SKM-1 treated with dmso at 0.1 percent for 144 hours (cell line): ENCODE measurements around the gene CCDC69.
"Not testable (repeated sequence)": the region's sequence is repeated elsewhere in the genome, so short reads cannot be mapped to it uniquely, and the experiment has no call there.

Experiments
- DNase-seq: peaks from one replicate; lab custom pipeline; 2025; ENCODE audit not compliant: unreplicated experiment; lab: John Stamatoyannopoulos, UW

The CCDC69 gene

DNA sequence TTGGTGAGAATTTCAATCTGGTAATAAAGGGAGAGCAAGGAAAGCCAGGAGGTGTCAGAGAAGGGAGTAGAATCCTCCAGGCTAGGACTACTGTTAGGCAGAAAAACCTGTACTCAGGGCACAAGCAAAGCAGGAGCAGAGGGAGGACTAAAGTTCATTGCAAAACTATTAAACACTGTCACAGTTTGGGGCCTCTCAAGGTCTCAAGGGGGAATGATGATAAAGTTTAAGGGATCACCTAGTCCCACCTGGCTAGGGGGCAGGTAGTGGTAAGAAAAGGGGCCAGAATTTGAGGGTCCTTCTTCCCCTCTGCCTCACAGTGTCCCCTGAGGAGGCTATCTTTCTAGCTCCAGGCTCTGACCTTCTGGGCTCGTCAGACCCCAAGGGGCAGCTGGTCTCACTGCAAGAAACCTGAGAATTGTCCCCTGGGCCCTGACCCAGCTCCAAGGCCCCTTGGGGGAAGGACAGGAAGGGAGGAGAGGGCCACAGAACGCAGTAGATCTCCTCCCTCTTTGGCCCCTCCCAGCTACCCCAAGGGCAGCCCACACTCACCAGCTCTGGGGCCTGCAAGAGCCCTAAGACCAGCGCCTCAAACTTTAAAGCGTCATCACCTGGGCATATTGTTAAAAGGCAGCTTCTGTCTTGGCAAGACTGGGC lies 974 bp downstream of the CCDC69 start:
- no peak for DNase-seq

DNA sequence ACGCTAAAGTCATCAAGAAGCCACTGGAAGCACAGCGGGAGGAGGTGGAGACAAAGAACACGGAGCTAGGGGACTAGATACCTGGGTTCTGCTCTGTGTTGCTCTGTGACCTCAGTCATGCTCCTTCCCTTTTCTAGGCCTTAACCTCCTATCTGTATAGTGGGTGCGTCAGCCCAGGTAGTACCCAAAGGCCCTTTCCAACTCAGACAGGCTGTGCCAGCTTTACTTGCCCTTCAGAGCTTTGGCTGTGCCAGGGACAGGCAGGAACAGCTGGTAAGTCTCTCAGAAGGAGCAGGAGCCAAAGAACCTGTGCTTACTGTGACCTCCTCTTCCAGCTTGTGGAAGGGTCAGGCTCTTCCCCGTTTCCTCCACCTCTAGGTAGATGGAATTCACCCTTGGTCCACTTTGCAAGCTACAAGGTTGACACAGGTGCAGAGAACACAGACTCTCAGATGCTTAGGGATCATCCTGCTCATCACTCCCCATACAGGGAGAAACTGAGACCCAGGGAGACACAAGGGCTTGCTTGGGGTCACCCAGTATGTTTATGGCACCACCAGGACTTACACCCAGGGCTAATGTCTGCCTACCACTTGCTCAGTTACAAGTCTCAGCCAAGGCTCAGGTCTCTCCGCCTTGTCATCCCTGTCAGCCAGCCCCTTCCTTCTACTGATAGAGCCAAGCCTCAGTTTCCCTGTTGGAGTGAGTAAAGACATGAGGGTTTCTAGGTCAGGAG lies 1.7 kb downstream of the CCDC69 start:
- DNase-seq, result no peak

DNA sequence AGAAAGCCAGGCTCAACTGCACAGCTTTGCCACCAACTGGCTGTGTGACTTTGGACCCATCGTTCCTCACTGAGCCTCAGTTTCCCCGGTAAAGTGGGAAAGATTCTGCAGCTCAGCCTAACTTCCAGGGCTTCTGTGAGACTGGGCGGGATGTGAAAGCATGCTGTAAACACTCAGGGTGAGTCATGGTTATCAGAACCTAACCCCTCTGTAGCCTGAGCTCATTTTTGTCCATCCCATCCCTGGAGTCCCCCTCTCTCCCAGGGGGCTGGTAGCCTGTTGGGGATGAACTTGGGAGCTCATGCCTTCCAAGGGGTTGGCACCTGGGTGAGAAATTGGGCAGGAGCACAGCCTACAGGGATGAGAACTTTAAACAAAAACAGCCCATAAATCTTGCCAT lies 2.3 kb downstream of the CCDC69 start:
- DNase-seq, result no peak

DNA sequence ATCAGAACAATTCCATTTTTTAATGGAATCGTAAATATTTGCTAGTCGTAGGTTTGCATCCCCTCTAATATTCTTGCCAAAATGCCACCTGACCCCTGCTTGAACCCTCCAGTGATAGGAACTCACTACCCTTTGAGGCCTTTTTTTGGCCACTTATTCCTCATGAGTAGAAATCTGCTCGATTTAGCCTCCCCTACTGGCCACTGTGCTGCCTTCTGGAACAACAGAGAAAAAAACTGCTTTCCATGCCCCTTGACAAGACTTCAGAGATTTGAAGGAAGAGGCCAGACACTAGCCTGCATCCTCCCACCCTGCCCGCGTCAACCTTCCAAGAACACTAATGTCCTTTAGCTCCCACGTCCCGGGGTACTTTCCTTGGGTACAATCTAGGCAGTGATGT lies 4.1 kb downstream of the CCDC69 start:
- no peak for DNase-seq

- no peak for DNase-seq
Observed at GRCh38 chr5:151219138-151219537, 4.8 kb downstream of the CCDC69 start.

DNA sequence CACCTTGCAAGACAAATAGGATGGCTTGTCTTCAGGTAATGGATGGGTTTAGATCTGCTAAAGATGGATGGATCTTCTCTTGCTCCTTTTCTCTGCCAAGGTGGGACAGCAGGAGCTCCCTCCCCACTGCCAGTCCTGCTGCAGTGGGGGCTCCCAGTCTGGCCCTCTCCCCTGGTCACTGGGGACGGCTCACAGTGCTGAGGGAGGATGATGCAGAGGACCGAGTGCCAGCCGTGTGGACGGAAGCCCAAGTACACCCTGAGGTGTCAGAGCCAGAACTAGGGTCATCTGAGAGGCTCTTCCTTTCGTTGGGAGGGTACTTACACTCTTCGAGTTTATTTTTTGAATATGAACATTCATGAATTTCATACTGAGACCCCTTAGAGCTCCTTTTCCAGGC lies 5.7 kb downstream of the CCDC69 start:
- no peak for DNase-seq

DNA sequence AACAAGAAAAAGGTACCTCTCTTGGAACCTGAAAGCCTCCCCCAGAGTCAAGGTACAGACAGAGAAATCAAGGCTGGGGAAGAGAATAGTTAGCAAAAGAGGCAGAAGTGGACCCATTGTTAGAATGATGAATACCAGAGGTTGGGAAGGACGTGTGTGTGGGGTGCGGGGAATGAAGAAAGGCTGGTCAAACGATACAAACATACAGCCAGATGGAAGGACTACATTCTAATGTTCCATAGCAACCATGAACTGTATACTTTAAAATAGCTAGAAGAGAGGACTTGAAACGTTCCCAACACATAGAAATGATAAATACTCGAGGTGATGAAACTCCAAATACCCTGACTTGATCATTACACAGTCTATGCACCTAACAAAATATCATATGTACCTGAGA lies 7.1 kb downstream of the CCDC69 start:
- no peak for DNase-seq

- no peak for DNase-seq
Observed at GRCh38 chr5:151215546-151215880, 8.4 kb downstream of the CCDC69 start.

DNA sequence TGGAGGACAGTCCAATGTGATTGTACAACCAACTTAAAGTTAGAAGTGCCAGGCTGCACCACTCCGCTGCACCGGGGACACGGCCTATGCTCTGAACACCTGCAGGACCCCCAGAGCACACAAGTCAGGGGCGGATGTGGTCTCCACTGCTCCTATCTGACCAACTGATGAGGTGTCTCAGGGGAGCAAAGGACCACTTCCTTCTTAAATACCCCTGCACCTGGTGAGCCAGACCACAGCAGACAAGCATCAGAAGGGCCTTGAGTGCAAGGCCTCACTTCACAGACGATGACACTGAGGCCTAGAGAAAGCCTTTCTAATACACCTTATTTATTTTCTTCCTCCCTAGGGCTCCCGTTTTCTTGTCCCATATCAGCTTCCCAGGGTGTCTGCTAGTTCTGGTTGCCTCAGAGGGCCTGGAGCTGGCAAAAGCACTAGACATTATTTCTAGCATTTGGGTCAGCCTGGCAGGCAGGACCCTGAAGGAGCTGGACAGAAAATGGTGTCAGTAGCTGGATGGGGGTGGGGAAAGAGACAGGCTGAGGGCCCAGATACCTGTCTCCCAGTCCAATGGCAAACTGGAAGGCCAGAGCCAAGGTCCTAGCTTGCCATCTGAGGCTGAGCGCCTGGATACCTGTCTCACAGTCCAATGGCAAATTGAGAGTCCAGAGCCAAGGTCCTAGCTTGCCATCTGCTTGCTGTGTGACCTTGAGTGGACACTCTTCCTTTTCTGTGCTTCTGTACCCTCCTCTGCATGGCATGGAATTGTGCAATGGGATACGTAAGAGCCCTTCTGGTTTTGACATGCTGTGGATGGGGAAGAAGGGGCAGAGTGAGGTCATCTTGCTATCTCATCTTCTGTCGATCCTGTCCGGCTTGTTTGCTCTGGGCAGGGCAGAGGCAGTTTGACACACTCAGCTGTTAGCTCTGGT lies 9.0 kb downstream of the CCDC69 start:
- DNase-seq, result peak; percentile 94

DNA sequence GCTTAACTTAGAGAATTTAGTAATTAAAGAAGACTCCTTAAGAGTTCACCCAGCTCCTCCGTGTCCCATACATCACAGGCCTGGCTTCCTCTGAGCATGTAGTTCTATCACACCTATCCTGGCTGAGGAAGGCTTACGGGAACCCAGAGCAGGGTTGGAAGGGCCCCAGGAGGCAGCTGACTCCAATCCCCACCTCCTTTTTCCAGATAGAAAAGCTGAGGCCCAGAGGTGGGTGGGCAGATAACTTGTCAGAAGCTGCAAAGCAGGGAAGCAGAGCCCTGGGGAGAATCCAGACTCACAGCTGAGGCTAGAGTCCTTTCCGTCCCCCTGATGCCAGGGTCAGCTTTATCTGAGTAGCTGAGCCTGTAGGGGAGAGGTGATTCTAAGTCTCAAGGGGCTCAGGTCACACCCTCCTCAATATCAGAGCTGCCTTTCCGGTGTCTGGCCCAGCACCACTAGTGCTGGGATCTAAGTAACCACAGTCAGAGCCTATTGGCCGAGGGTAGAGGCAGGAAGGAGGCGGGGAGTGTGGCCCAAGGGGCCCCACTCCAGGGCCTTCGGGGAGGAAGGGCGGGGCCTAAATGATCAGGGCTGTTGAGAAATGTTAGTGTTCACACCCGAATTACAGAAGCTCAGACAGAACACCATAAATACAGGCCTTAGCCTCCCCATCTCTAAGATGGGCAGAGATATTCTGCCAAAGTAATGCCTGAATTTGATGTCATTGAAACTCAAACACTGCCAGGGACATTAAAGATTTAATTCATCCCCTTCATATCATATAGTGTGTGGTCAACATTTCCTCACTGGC lies 9.9 kb downstream of the CCDC69 start:
- DNase-seq, result peak; percentile 98

- DNase-seq, result no peak
Observed at GRCh38 chr5:151212406-151212798, 11.5 kb downstream of the CCDC69 start.

- no peak for DNase-seq
Observed at GRCh38 chr5:151208481-151208914, 15.4 kb downstream of the CCDC69 start.

GRCh38 chr5:151205411-151205810 lies 18.5 kb downstream of the CCDC69 start:
- DNase-seq, result no peak

- no peak for DNase-seq
Observed at GRCh38 chr5:151204051-151204450, 19.8 kb downstream of the CCDC69 start.

- no peak for DNase-seq
Observed at GRCh38 chr5:151202381-151203139, 21.3 kb downstream of the CCDC69 start.

DNA sequence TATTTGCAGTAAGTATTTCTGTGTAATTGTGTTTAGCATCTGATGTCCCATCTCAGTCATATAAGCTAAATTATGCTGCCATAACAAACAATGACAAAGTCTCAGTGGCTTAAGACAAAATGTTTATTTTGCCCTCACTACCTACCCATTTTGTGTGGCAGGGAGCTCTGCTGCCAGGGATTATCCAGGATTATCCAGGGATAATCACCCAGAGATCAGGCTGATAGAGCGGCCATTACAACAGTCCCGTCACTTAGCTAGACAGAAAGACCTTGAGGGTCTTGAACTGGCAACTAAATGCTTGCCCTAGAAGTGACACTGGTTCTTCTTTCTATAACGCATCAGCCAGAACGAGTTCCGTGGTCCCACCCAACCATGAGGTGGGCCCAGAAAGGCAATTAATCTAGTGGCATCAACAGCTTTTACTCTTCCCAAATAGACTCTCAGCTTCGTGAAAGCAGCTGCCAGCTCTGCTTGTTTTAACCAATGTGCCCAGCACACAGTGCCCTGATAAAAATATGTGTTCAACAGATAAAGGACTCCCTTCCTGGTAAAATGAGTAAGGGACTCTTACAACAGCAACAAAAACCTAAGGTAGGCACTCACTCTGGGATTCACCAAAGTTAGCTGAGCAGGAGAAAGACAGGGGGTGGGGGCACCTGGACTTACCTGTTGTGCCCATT lies 22.8 kb downstream of the CCDC69 start:
- DNase-seq, result no peak

- DNase-seq, result no peak
Observed at GRCh38 chr5:151199581-151200185, 24.2 kb downstream of the CCDC69 start.

DNA sequence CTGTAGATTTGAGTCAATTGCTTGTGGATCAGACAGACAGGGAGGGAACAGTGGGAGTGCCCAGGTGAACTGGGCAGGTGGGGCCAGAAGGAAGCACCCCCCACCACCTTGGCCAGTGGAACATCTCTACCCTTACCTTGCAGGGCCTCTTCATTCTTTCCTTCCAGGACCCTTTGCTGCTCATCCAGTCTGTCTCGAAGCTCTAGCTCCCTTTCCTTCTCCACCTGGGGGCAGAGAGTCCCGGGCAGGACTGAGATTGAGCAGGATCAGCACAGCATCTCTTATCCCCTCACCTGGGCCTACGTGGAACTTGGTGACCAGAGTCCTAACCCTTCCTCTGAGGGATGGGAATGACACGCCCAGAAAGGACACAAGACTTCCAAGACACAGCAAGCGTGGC lies 25.0 kb downstream of the CCDC69 start:
- no peak for DNase-seq

- not testable (repeated sequence) for DNase-seq
Observed at GRCh38 chr5:151197291-151197600, 26.6 kb downstream of the CCDC69 start.
